A549 (cell line): ENCODE measurements around the gene ABCC4. TPM values are rescaled to one million over a fixed set of nuclear protein-coding genes. Genes with fewer than 3 reads are reported as not detected.

Experiments
- ATAC-seq, 2 experiments: fragments of 200-7000 bp in 1 of 2; fragments of >200 bp in 1 of 2; cut with Nextera tagmentation in 1 of 2; cut with Tn5 transposase in 1 of 2; 3 replicates each; pipeline versions ENCODE4 v1.8.0 to v1.9.1; 2018 to 2020; ENCODE audit warnings: mild to moderate bottlenecking in 1 of 2, moderate library complexity in 1 of 2
- CTCF ChIA-PET: fragments of 300-600 bp; sonication (Branson Sonifier 250); formaldehyde crosslinking; extraction: SDS; loops from one replicate; lab custom pipeline; 2021; ENCODE audit warnings: antibody characterized with exemption, inconsistent platforms; lab: Yijun Ruan, JAX
- POLR2A ChIA-PET: fragments of 350-600 bp; formaldehyde crosslinking; extraction: SDS; loops from one replicate; lab custom pipeline; 2021; ENCODE audit warnings: antibody characterized with exemption, inconsistent platforms; lab: Yijun Ruan, JAX
- DNase-seq, 2 experiments: peaks; one replicate each; pipeline versions ENCODE4 v3.0.0 to v3.0.0-alpha.2; 2011 to 2016; ENCODE audit warnings: low read depth in 1 of 2, low spot score in 1 of 2
- FAIRE-seq: peaks from 2 replicates; lab custom pipeline; 2011; peaks lifted over from hg19 to GRCh38; lab: Jason Lieb, UNC
- H3K27ac ChIP-seq, 2 experiments: fragments of >200 bp; sonication (Bioruptor Twin); formaldehyde crosslinking; 3 replicates each; pipeline ENCODE4 v1.5.1; 2016 to 2017
- H3K4me1 ChIP-seq: fragments of >200 bp; sonication (Bioruptor Twin); formaldehyde crosslinking; 3 replicates; pipeline ENCODE4 v1.6.1; 2016
- H3K4me2 ChIP-seq: fragments of >200 bp; sonication (Bioruptor Twin); formaldehyde crosslinking; 3 replicates; pipeline ENCODE4 v1.6.1; 2016
- H3K4me3 ChIP-seq: fragments of >200 bp; sonication (Bioruptor Twin); formaldehyde crosslinking; 3 replicates; pipeline ENCODE4 v1.5.1; 2016
- H3K9me3 ChIP-seq: fragments of >200 bp; sonication (Bioruptor Twin); formaldehyde crosslinking; 3 replicates; pipeline ENCODE4 v1.6.1; 2016
- CBX8 ChIP-seq: fragments of 200-600 bp; sonication (generic); IDR thresholded peaks from 2 replicates; pipeline ENCODE4 v1.6.1; 2016
- CHD4 ChIP-seq: fragments of 200-600 bp; sonication (generic); IDR thresholded peaks from 2 replicates; pipeline ENCODE4 v1.6.1; 2016; ENCODE audit warnings: antibody characterized with exemption, mild to moderate bottlenecking, borderline replicate concordance
- EP300 ChIP-seq, 2 experiments: fragments of >200 bp; sonication (Bioruptor Twin); formaldehyde crosslinking; IDR thresholded peaks; 2 replicates in 1 of 2; 3 replicates in 1 of 2; pipeline ENCODE4 v1.6.1; 2016 to 2017
- ESRRA ChIP-seq: fragments of 150-350 bp; IDR thresholded peaks from 2 replicates; pipeline ENCODE4 v1.6.1; 2014; ENCODE audit warnings: mild to moderate bottlenecking, low read length, borderline replicate concordance
- FOSB ChIP-seq: fragments of 250-450 bp; sonication (Bioruptor Pico); IDR thresholded peaks from 2 replicates; pipeline ENCODE4 v1.5.0; 2020; ENCODE audit warnings: mild to moderate bottlenecking, moderate library complexity
- FOSL2 ChIP-seq, 2 experiments: fragments of 450-650 bp in 1 of 2; fragments of >200 bp in 1 of 2; sonication (Bioruptor Twin) in 1 of 2; formaldehyde crosslinking; IDR thresholded peaks; 2 replicates each; pipeline versions ENCODE4 v1.5.0 to v1.6.1; 2016 to 2020; ENCODE audit warnings: mild to moderate bottlenecking in 1 of 2, moderate library complexity in 1 of 2
- FOXS1 ChIP-seq: fragments of 250-450 bp; sonication (Bioruptor Pico); IDR thresholded peaks from 2 replicates; pipeline ENCODE4 v1.5.0; 2020; ENCODE audit warnings: mild to moderate bottlenecking, moderate library complexity
- HDAC2 ChIP-seq: fragments of 200-600 bp; sonication (generic); IDR thresholded peaks from 2 replicates; pipeline ENCODE4 v1.6.1; 2016
- JUN ChIP-seq, 2 experiments: fragments of >200 bp; sonication (Bioruptor Twin); formaldehyde crosslinking; IDR thresholded peaks; 2 replicates in 1 of 2; 3 replicates in 1 of 2; pipeline ENCODE4 v1.6.1; 2016 to 2017
- KDM1A ChIP-seq: fragments of 200-600 bp; sonication (generic); IDR thresholded peaks from 2 replicates; pipeline ENCODE4 v1.6.1; 2016; ENCODE audit warnings: low read depth, mild to moderate bottlenecking
- KDM5A ChIP-seq: fragments of 200-600 bp; sonication (generic); IDR thresholded peaks from 2 replicates; pipeline ENCODE4 v1.6.1; 2016; ENCODE audit warnings: antibody characterized with exemption, mild to moderate bottlenecking
- MAZ ChIP-seq: fragments of 150-350 bp; IDR thresholded peaks from 2 replicates; pipeline ENCODE4 v1.6.1; 2014; ENCODE audit warnings: antibody characterized with exemption, low read depth, low read length, borderline replicate concordance
- MYC ChIP-seq: IDR thresholded peaks from 2 replicates; pipeline ENCODE4 v1.6.1; 2012; ENCODE audit warnings: mild to moderate bottlenecking, inconsistent platforms, low read length, improper control_type of control experiment, borderline replicate concordance
- RARB ChIP-seq: fragments of 250-450 bp; sonication (Bioruptor Pico); IDR thresholded peaks from 2 replicates; pipeline ENCODE4 v1.8.0; 2021; ENCODE audit warnings: mild to moderate bottlenecking, moderate library complexity
- RCOR1 ChIP-seq: fragments of 150-350 bp; IDR thresholded peaks from 2 replicates; pipeline ENCODE4 v1.6.1; 2014; ENCODE audit warnings: antibody characterized with exemption, low read length, low read depth
- RFX5 ChIP-seq: fragments of 450-650 bp; IDR thresholded peaks from 2 replicates; pipeline ENCODE4 v1.7.1; 2014; ENCODE audit warnings: antibody characterized with exemption, mild to moderate bottlenecking, moderate library complexity
- RNF2 ChIP-seq: fragments of 200-600 bp; sonication (generic); IDR thresholded peaks from 2 replicates; pipeline ENCODE4 v1.6.1; 2016; ENCODE audit warnings: low read depth, mild to moderate bottlenecking, antibody characterized with exemption, moderate library complexity, borderline replicate concordance
- SMC3 ChIP-seq: fragments of >200 bp; sonication (Bioruptor Twin); formaldehyde crosslinking; IDR thresholded peaks from 3 replicates; pipeline ENCODE4 v1.6.1; 2018; ENCODE audit warnings: inconsistent platforms
- TFCP2L1 ChIP-seq: fragments of 250-450 bp; sonication (Bioruptor Pico); IDR thresholded peaks from 2 replicates; pipeline ENCODE4 v1.5.0; 2021; ENCODE audit warnings: mild to moderate bottlenecking
- TP53 ChIP-seq: fragments of 250-450 bp; sonication (Bioruptor Pico); IDR thresholded peaks from 2 replicates; pipeline ENCODE4 v1.5.0; 2021; ENCODE audit warnings: mild to moderate bottlenecking, moderate library complexity
- ZFP36 ChIP-seq: fragments of 450-650 bp; IDR thresholded peaks from 2 replicates; pipeline ENCODE4 v1.6.1; 2014; ENCODE audit warnings: borderline replicate concordance; ENCODE audit not compliant: partially characterized antibody
- WGBS: methylation state at CpG from one replicate; pipeline ENCODE4 v1.1.6; 2017; ENCODE audit errors: missing lambda C conversion rate; 5-methylcytosine and 5-hydroxymethylcytosine counted together
- polyA plus RNA-seq, 4 experiments: library from polyadenylated mRNA; depleted of rRNA in 3 of 4; stranded (reverse); fragments of >200 nt; fragmentation: RNase III in 1 of 4; extraction: RNeasy Plus Mini Kit Qiagen cat#74134 plus additional on column Dnase treatment in 1 of 4; gene quantifications; 2 replicates in 3 of 4; 3 replicates in 1 of 4; pipeline ENCODE4 v1.2.3, GENCODE V29; 2011 to 2017
- TF ChIP-seq, protein P1 (sequence below): fragments of 250-450 bp; sonication (Bioruptor Pico); IDR thresholded peaks from 2 replicates; pipeline ENCODE4 v1.5.0; 2021; ENCODE audit warnings: mild to moderate bottlenecking, moderate library complexity, borderline replicate concordance
- TF ChIP-seq, protein P2 (sequence below): fragments of 450-650 bp; IDR thresholded peaks from 2 replicates; pipeline ENCODE4 v1.6.1; 2014; ENCODE audit warnings: antibody characterized with exemption
- TF ChIP-seq, protein P3 (sequence below): fragments of 200-600 bp; sonication (generic); IDR thresholded peaks from 2 replicates; pipeline ENCODE4 v1.6.1; 2016; ENCODE audit warnings: antibody characterized with exemption, mild to moderate bottlenecking, moderate library complexity
- TF ChIP-seq, protein P4 (sequence below): fragments of >200 bp; sonication (Bioruptor Twin); formaldehyde crosslinking; IDR thresholded peaks from 2 replicates; pipeline ENCODE4 v1.6.1; 2016
- TF ChIP-seq, protein P5 (sequence below): fragments of 250-450 bp; sonication (Bioruptor Pico); IDR thresholded peaks from 2 replicates; pipeline ENCODE4 v1.5.0; 2020; ENCODE audit warnings: low read depth, mild to moderate bottlenecking, moderate library complexity
- TF ChIP-seq, protein P6 (sequence below): fragments of >200 bp; sonication (Bioruptor Twin); formaldehyde crosslinking; IDR thresholded peaks from 3 replicates; pipeline ENCODE4 v1.6.1; 2016

The ABCC4 gene
- polyA plus RNA-seq, 2 of the 4 experiments (the other 2 are of a cell fraction) = 23.5 to 56.2 TPM

DNA sequence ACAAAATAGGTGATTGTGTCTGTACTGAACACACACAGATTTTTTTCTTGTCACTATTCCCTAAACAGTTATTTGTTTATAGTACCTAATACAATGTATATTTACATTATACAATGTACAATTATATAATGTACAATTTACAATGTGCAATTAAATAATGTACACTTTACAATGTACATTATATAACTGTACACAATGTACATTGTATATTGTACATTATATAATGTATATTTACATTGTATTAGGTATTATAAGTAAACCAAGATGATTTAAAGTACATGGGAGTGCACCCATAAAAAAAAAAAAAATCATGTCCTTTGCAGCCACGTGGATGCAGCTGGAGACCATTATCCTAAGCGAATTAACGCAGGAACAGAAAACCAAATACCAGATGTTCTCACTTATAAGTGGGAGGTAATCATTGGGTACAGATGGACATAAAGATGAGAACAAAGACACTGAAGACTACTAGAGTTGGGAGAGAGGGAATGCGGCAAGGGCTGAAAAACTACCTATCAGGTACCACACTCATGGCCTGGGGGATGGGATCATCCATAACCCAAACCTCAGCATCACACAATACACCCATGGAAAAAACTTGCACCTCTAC, 68.1 kb downstream of the ABCC4 start:
- no peak overlapping the region for H3K4me2 ChIP-seq
- DNase-seq = no peak
- H3K4me1 ChIP-seq = peaks cover 27% of the 10 kb centered on the region
- H3K9me3 ChIP-seq = no peaks in the 10 kb centered on the region
- ChIA-PET POLR2A (no interaction called here), CTCF (interaction anchor here (0.8 kb wide), 2 partner anchors 11 to 70 kb away, joined by 3 to 4 read pairs; no protein-coding TSS in a partner anchor)
- no peak for ATAC-seq
- 91% methylated on average over 4 of the region's 4 CpGs for WGBS
- FAIRE-seq = no peak
- TF ChIP-seq FOSL2 (IDR thresholded peaks at IDR 0.05) = no peak
- no peak for TF ChIP-seq FOSL2 (CRISPR knock-in tag; IDR thresholded peaks at IDR 0.05)
- no peak for TF ChIP-seq RNF2
- no peak for TF ChIP-seq FOSB (CRISPR knock-in tag)
- no peak for TF ChIP-seq SMC3
- TF ChIP-seq MAZ = no peak
- TF ChIP-seq, protein P1, sequence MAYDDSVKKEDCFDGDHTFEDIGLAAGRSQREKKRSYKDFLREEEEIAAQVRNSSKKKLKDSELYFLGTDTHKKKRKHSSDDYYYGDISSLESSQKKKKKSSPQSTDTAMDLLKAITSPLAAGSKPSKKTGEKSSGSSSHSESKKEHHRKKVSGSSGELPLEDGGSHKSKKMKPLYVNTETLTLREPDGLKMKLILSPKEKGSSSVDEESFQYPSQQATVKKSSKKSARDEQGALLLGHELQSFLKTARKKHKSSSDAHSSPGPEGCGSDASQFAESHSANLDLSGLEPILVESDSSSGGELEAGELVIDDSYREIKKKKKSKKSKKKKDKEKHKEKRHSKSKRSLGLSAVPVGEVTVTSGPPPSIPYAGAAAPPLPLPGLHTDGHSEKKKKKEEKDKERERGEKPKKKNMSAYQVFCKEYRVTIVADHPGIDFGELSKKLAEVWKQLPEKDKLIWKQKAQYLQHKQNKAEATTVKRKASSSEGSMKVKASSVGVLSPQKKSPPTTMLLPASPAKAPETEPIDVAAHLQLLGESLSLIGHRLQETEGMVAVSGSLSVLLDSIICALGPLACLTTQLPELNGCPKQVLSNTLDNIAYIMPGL (CRISPR knock-in tag) = no peak
- TF ChIP-seq FOXS1 = no peak
- TF ChIP-seq KDM1A = no peak
- TF ChIP-seq, protein P2, sequence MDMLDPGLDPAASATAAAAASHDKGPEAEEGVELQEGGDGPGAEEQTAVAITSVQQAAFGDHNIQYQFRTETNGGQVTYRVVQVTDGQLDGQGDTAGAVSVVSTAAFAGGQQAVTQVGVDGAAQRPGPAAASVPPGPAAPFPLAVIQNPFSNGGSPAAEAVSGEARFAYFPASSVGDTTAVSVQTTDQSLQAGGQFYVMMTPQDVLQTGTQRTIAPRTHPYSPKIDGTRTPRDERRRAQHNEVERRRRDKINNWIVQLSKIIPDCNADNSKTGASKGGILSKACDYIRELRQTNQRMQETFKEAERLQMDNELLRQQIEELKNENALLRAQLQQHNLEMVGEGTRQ = no peak
- TF ChIP-seq TFCP2L1 = no peak
- TF ChIP-seq, protein P3, sequence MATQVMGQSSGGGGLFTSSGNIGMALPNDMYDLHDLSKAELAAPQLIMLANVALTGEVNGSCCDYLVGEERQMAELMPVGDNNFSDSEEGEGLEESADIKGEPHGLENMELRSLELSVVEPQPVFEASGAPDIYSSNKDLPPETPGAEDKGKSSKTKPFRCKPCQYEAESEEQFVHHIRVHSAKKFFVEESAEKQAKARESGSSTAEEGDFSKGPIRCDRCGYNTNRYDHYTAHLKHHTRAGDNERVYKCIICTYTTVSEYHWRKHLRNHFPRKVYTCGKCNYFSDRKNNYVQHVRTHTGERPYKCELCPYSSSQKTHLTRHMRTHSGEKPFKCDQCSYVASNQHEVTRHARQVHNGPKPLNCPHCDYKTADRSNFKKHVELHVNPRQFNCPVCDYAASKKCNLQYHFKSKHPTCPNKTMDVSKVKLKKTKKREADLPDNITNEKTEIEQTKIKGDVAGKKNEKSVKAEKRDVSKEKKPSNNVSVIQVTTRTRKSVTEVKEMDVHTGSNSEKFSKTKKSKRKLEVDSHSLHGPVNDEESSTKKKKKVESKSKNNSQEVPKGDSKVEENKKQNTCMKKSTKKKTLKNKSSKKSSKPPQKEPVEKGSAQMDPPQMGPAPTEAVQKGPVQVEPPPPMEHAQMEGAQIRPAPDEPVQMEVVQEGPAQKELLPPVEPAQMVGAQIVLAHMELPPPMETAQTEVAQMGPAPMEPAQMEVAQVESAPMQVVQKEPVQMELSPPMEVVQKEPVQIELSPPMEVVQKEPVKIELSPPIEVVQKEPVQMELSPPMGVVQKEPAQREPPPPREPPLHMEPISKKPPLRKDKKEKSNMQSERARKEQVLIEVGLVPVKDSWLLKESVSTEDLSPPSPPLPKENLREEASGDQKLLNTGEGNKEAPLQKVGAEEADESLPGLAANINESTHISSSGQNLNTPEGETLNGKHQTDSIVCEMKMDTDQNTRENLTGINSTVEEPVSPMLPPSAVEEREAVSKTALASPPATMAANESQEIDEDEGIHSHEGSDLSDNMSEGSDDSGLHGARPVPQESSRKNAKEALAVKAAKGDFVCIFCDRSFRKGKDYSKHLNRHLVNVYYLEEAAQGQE = no peak
- no peak for TF ChIP-seq ZFP36
- no peak for TF ChIP-seq RFX5
- TF ChIP-seq, protein P4, sequence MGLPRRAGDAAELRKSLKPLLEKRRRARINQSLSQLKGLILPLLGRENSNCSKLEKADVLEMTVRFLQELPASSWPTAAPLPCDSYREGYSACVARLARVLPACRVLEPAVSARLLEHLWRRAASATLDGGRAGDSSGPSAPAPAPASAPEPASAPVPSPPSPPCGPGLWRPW = no peak
- H3K27ac ChIP-seq = no peak overlapping the region
- H3K4me3 ChIP-seq = no peak overlapping the region

DNA sequence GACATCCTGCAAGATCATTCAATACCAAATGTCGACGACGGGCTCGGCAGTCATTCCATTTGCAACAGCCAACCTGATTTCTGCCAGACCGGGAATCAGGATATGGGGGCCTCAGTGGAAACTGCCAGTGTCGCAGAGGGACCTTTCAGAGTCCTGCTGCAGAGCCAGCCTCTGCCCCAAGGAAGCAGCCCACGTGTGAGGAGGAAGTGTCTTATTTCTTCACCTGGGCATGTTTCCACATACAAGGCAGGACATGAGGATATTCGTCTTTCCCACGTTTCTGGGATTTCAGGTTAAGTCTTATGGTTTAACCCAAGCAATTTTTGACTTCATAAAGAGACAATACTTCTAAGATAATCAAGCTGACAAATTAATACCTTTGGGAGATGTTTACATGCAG, 69.9 kb downstream of the ABCC4 start:
- ChIA-PET CTCF (interaction anchor here (1.1 to 1.4 kb wide), 3 partner anchors 8 to 149 kb away, joined by 3 to 5 read pairs (median 4); partner anchors contain the start of gene ABCC4), POLR2A (no interaction called here)
- no peaks in the 10 kb centered on the region for H3K9me3 ChIP-seq
- DNase-seq = no peak
- 86% methylated on average over 9 of the region's 9 CpGs for WGBS
- no peak for ATAC-seq
- no peak for FAIRE-seq
- TF ChIP-seq CHD4 = no peak
- no peak for TF ChIP-seq KDM5A
- TF ChIP-seq, protein P5, sequence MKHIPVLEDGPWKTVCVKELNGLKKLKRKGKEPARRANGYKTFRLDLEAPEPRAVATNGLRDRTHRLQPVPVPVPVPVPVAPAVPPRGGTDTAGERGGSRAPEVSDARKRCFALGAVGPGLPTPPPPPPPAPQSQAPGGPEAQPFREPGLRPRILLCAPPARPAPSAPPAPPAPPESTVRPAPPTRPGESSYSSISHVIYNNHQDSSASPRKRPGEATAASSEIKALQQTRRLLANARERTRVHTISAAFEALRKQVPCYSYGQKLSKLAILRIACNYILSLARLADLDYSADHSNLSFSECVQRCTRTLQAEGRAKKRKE (CRISPR knock-in tag) = no peak
- no peak for TF ChIP-seq EP300 (IDR thresholded peaks at IDR 0.05)
- no peak for TF ChIP-seq HDAC2
- no peak for TF ChIP-seq TP53 (CRISPR knock-in tag)
- TF ChIP-seq, protein P2 = no peak
- no peak for TF ChIP-seq KDM1A
- TF ChIP-seq FOSB (CRISPR knock-in tag) = no peak
- TF ChIP-seq, protein P6, sequence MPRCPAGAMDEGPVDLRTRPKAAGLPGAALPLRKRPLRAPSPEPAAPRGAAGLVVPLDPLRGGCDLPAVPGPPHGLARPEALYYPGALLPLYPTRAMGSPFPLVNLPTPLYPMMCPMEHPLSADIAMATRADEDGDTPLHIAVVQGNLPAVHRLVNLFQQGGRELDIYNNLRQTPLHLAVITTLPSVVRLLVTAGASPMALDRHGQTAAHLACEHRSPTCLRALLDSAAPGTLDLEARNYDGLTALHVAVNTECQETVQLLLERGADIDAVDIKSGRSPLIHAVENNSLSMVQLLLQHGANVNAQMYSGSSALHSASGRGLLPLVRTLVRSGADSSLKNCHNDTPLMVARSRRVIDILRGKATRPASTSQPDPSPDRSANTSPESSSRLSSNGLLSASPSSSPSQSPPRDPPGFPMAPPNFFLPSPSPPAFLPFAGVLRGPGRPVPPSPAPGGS = no peak
- no peak for TF ChIP-seq RFX5
- no peak for TF ChIP-seq RARB (CRISPR knock-in tag)
- no peak for TF ChIP-seq JUN (IDR thresholded peaks at IDR 0.05)
- no peak for TF ChIP-seq ESRRA
- TF ChIP-seq MYC = no peak
- TF ChIP-seq RCOR1 = no peak
- no peak for TF ChIP-seq CBX8
- H3K4me2 ChIP-seq = no peak overlapping the region
- peaks cover 31% of the 10 kb centered on the region for H3K4me1 ChIP-seq
- no peak overlapping the region for H3K27ac ChIP-seq
- H3K4me3 ChIP-seq = no peak overlapping the region
